ENCODE measurements around the gene TNIK.

The TNIK gene

GRCh38 chr3:171189394-171190080 is 270.7 kb downstream of the TNIK start:
- Histone ChIP-seq H3K27ac (no peak overlapping the region), H3K4me1 (no peaks in the 10 kb centered on the region), H3K9ac (no peak overlapping the region), H2AFZ (no peak overlapping the region), H3K36me3 (ENCODE audit: control insufficient read depth, insufficient read depth, low read length) (no peaks in the 10 kb centered on the region), H3K4me3 (ENCODE audit: low read depth, low read length) (no peak overlapping the region), H3K9me3 (ENCODE audit: control insufficient read depth, low read length) (no peaks in the 10 kb centered on the region), H3K27me3 (ENCODE audit: control insufficient read depth, insufficient read depth, low read length) (no peaks in the 10 kb centered on the region), H3K4me2 (ENCODE audit: low read length) (no peak overlapping the region), H3K79me2 (no peaks in the 10 kb centered on the region)
- TF ChIP-seq CTCF (IDR thresholded peaks at IDR 0.05), result no peak

GRCh38 chr3:171187706-171188290 is 272.4 kb downstream of the TNIK start:
- Histone ChIP-seq H3K9me3 (ENCODE audit: control insufficient read depth, low read length) (no peaks in the 10 kb centered on the region), H3K4me1 (no peaks in the 10 kb centered on the region), H3K9ac (no peak overlapping the region), H3K27me3 (ENCODE audit: control insufficient read depth, insufficient read depth, low read length) (no peaks in the 10 kb centered on the region), H3K27ac (no peak overlapping the region), H3K79me2 (no peaks in the 10 kb centered on the region), H3K4me3 (ENCODE audit: low read depth, low read length) (no peak overlapping the region), H2AFZ (no peak overlapping the region), H3K4me2 (ENCODE audit: low read length) (no peak overlapping the region), H3K36me3 (ENCODE audit: control insufficient read depth, insufficient read depth, low read length) (no peaks in the 10 kb centered on the region)
- peak; percentile 69 for TF ChIP-seq CTCF (IDR thresholded peaks at IDR 0.05)

GRCh38 chr3:171186817-171187500 is 273.2 kb downstream of the TNIK start:
- no peaks in the 10 kb centered on the region for H3K9me3 ChIP-seq (ENCODE audit: control insufficient read depth, low read length)
- no peak overlapping the region for H3K27ac ChIP-seq
- H3K27me3 ChIP-seq (ENCODE audit: control insufficient read depth, insufficient read depth, low read length), result no peaks in the 10 kb centered on the region
- H2AFZ ChIP-seq, result no peak overlapping the region
- no peaks in the 10 kb centered on the region for H3K4me1 ChIP-seq
- H3K79me2 ChIP-seq, result no peaks in the 10 kb centered on the region
- no peak for TF ChIP-seq CTCF (IDR thresholded peaks at IDR 0.05)
- H3K4me2 ChIP-seq (ENCODE audit: low read length), result no peak overlapping the region
- H3K9ac ChIP-seq, result no peak overlapping the region
- no peaks in the 10 kb centered on the region for H3K36me3 ChIP-seq (ENCODE audit: control insufficient read depth, insufficient read depth, low read length)
- H3K4me3 ChIP-seq (ENCODE audit: low read depth, low read length), result no peak overlapping the region

- no peaks in the 10 kb centered on the region for H3K36me3 ChIP-seq (ENCODE audit: control insufficient read depth, insufficient read depth, low read length)
- no peaks in the 10 kb centered on the region for H3K79me2 ChIP-seq
- H3K4me1 ChIP-seq, result no peaks in the 10 kb centered on the region
- no peak for TF ChIP-seq CTCF (IDR thresholded peaks at IDR 0.05)
- no peaks in the 10 kb centered on the region for H3K27me3 ChIP-seq (ENCODE audit: control insufficient read depth, insufficient read depth, low read length)
- no peak overlapping the region for H3K4me2 ChIP-seq (ENCODE audit: low read length)
- no peak overlapping the region for H3K9ac ChIP-seq
- H3K27ac ChIP-seq, result no peak overlapping the region
- H2AFZ ChIP-seq, result no peak overlapping the region
- H3K9me3 ChIP-seq (ENCODE audit: control insufficient read depth, low read length), result no peaks in the 10 kb centered on the region
- no peak overlapping the region for H3K4me3 ChIP-seq (ENCODE audit: low read depth, low read length)
Measured at GRCh38 chr3:171186383-171186782, 273.8 kb downstream of the TNIK start.
